Measurements from ENCODE around the gene PLA2R1.

GRCh38 chr2:160028431-160029269 lies 33.8 kb downstream of the PLA2R1 start:
- no peak for TF ChIP-seq HDAC2 (IDR thresholded peaks at IDR 0.05)
- no peak for TF ChIP-seq POLR2AphosphoS2 (IDR thresholded peaks at IDR 0.05; ENCODE audit: low read depth, low read length)
- no peak for TF ChIP-seq SP1 (IDR thresholded peaks at IDR 0.05; ENCODE audit: low read depth, low read length)
- TF ChIP-seq CHD2 (IDR thresholded peaks at IDR 0.05; ENCODE audit: borderline replicate concordance, low read depth, low read length), result no peak
- no peak for TF ChIP-seq CBX5 (IDR thresholded peaks at IDR 0.05; ENCODE audit: low read depth)
- no peak for TF ChIP-seq E2F8 (IDR thresholded peaks at IDR 0.05; ENCODE audit: low read depth, partially characterized antibody)
- TF ChIP-seq EZH2 (IDR thresholded peaks at IDR 0.05; ENCODE audit: borderline replicate concordance, control insufficient read depth, low read depth, low read length), result no peak
- TF ChIP-seq YY1 (IDR thresholded peaks at IDR 0.05; ENCODE audit: low read depth, low read length), result no peak
- no peak for TF ChIP-seq TCF3 (IDR thresholded peaks at IDR 0.05; ENCODE audit: borderline replicate concordance, insufficient read depth, low read depth, low read length)
- TF ChIP-seq SRF (IDR thresholded peaks at IDR 0.05; ENCODE audit: low read depth in 2 of 2, low read length in 2 of 2), result no peak
